ENCODE data around the gene SEC61A1.

SEC61A1 gene

DNA sequence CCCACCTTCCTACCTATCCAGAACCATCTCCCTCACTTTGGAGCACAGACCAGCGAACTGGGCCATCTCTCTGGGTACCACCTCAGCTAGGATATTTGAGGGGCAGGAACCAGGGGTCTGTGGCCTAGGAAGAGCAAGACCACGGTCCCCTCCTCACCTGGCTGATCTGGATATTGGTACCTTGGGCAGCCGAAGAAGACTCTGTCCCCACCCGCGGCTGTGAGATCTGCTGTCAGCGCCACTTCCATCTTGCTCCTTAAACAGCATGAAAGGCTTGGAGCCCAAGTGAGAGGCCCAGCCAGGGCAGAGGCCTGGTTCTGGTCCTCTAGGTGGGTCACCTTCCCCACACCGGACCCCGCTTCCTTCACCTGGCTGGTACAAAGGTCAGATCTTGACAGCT, 26.6 kb downstream of the SEC61A1 start:
- TF ChIP-seq, protein P1, sequence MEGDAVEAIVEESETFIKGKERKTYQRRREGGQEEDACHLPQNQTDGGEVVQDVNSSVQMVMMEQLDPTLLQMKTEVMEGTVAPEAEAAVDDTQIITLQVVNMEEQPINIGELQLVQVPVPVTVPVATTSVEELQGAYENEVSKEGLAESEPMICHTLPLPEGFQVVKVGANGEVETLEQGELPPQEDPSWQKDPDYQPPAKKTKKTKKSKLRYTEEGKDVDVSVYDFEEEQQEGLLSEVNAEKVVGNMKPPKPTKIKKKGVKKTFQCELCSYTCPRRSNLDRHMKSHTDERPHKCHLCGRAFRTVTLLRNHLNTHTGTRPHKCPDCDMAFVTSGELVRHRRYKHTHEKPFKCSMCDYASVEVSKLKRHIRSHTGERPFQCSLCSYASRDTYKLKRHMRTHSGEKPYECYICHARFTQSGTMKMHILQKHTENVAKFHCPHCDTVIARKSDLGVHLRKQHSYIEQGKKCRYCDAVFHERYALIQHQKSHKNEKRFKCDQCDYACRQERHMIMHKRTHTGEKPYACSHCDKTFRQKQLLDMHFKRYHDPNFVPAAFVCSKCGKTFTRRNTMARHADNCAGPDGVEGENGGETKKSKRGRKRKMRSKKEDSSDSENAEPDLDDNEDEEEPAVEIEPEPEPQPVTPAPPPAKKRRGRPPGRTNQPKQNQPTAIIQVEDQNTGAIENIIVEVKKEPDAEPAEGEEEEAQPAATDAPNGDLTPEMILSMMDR (conservative IDR thresholded peaks at IDR 0.05): no peak
- no peak for TF ChIP-seq ZFX (IDR thresholded peaks at IDR 0.05)
- no peak overlapping the region for H3K27ac ChIP-seq

DNA sequence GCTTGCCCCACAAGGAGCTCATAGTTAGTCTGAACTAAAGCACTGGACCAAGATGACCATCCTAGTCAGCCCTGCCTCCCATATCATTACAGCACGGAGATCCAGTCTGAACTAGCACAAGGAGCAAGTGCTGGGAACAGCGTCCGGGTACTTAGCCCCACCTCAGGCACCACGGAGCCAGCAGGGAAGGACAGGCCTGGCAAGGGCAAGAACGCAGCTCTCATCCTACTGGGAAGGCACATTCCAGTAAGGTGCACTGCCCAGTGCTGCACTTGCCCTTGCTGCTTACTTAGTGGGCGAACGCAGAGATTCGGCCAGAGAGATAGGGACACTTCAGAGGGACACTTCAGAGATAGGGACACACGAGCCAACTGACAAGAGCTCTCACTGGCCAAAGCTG, 27.6 kb downstream of the SEC61A1 start:
- no peak overlapping the region for H3K27ac ChIP-seq
- no peak for TF ChIP-seq ZFX (IDR thresholded peaks at IDR 0.05)
- TF ChIP-seq, protein P1 (conservative IDR thresholded peaks at IDR 0.05): no peak

DNA sequence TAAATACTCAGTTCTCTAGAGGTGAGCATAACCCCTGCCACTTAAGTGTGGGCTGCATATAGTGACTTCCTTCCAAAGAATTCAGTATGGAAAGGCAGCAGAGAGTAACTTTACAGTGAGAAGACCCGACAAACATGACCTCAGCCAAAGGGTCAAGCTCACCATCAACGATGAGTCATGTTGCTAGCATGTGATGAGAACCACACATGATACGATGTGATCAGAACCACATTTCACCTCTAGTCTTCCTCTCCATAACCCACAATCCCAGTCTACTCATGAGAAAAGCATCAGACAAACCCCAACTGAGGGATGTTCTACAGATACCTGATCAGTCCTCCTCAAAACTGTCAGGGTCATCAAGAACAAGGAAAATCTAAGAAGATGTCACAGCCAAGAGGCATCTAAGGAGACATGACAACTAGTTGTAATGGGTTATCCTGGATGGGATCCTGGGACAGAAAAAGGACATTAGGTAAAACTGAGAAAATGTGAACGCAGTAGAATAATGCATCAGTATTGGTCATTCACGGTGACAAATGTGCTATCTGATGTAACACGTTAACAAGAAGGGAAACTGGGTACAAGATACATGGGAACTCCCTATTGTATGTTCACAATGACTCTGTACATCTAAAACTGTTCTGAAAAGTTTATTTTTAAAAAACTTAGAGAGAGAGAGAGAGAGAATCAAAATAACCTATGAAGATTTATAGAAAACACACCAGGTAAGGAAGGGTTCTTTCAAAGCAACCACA, 28.3 kb downstream of the SEC61A1 start:
- no peak for TF ChIP-seq ZFX (IDR thresholded peaks at IDR 0.05)
- TF ChIP-seq, protein P1 (conservative IDR thresholded peaks at IDR 0.05): no peak
- H3K27ac ChIP-seq: no peak overlapping the region

DNA sequence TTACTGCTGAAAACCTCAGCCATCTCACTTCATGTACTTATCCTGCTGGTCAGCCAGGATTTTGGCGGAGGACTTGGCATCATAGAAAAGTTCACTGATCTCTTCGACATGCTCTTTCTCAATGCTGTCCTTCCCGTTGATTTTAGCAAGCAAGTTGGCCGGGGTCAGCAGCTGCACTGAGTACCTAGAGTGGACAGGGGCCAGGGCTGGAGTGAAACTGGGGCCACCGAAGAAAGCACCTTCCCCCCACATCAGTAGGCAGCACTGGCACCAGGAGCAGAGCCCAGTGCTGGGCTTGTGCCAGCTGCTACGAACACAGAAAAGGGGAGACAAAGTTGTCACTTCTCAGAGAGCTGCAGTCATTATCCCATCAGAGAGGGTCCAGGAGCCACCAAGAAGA, 29.0 kb downstream of the SEC61A1 start:
- TF ChIP-seq, protein P1 (conservative IDR thresholded peaks at IDR 0.05): no peak
- no peak for TF ChIP-seq ZFX (IDR thresholded peaks at IDR 0.05)
- 0 out of 2 replicates have a peak overlapping the region, but pooled peaks have one; percentile 1 for H3K27ac ChIP-seq

DNA sequence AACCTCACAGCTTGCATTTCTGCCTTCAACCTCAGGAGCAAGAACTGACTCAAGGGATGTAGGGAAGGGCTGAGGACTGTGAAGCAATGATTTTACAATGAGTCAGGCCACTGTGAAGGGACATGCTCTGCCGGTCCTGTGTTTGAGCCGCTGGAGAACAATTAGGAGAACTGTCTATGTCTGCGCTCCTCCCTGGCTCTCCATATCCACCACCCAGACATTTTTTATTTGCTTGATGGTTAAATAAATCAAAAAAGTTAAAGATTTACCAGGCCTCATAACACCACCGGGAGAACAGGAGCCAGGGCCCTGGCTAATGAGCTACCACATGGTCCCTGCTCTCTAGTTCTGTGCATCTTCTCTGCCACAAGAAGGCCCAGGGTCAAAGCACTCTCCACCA, 29.6 kb downstream of the SEC61A1 start:
- TF ChIP-seq ZFX (IDR thresholded peaks at IDR 0.05): no peak
- TF ChIP-seq, protein P1 (conservative IDR thresholded peaks at IDR 0.05): no peak
- H3K27ac ChIP-seq: peak overlapping the region; percentile 97

DNA sequence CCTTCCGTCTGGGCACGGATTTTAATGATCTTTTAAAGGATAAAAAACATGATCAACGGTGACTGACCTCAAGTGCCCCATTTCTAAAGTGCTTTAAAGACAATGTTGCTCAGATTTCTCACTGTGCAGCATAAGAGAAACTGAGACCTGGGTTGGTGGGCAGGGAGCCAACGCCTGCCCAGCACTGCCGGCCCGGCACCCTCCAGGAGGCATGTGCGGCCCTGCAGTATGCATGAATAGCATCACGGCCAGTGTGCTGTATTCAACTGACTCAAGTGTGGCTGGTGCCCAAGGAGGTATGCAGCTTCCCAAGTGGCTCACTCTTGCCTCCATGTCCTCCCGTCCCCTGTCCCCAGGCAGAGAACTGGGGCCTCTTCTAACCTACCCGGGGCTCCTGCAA, 30.3 kb downstream of the SEC61A1 start:
- H3K27ac ChIP-seq: peak overlapping the region; percentile 97
- TF ChIP-seq, protein P1 (conservative IDR thresholded peaks at IDR 0.05): no peak

DNA sequence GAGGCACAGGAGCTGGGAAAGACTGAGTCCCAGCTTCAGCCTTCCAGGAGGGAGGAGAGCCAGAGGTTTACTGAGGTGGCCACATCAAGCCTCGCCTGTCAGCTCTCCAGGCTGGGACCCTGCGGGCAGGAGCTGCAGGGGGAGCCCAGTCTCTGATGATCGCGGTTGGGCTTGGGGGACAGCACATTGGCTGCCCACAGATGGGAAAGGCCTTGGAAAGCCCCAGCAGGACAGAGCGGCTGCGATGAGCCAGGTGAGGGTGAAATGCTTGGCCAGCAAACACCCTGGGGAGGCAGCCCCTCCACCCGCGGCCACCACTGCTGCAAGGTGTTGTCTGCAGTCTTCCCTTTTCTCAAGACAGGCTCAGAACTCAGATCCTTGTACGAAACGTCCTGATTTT, 31.2 kb downstream of the SEC61A1 start:
- TF ChIP-seq, protein P1 (conservative IDR thresholded peaks at IDR 0.05): no peak
- TF ChIP-seq ZFX (IDR thresholded peaks at IDR 0.05): no peak
- H3K27ac ChIP-seq: peak overlapping the region; percentile 97

Data from C4-2B (cell line).